Colon (tissue), 2 donors: Measurements from ENCODE around the gene ABCA3.

Source experiments
- FAIRE-seq: peaks from 2 replicates; lab custom pipeline; 2012; peaks lifted over from hg19 to GRCh38; lab: Jason Lieb, UNC
- donor health status: control.
- donor health status: control.

Gene ABCA3

DNA sequence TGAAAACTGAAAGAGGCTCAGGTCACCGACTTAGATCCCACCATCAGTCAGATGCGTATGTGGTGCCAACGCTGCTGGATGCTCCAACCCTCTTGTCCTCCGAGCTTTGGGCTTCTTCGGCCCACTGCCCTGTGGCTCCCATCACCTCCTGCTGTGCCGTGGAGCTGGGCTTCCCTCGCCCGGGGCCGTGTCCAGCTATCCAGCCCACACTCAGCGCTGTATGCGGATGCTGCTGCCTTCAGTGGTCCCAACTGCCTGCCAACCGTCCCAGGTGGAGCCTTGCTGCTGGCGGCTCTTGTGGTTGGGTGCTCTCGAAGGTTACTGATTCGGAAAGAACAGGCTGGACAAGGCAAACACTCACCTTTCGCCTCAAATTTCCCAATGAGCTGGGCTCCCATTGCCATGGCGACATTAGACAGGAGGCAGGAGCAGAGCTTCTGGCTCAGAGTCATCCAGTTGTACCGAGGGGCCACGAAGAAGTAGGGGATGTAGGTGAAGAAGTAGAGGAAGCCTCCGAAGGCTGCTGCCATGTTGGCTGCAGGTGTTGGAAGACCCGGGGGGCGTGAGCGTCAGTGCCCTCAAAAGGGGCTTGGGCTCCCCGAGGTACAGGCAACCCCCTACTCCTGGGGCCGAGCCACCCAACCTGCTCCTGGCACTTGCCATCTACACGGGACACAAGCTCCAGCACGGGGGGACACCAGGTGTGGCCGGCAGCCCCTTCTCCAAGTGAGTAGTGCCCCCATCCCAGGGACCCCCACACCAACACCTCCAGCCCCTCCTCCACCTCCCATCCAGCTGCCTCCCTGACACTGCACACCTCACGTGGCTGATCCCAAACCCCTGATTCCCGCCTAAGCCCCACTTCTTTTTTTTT lies 32.2 kb downstream of the ABCA3 start:
- no peak for FAIRE-seq

DNA sequence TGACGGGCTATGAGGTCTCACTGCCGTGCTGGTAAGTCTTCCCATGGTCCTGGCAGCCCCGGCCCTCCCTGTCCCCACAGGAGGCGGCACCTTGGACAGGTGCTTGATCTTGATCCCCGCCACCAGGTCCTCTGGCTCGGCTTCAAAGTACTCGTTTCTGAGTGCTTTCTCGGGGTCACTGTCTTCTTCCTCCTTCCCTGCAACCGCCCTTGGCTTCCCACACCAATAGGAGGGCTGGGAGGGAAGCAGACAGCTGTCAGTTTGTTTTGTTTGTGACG lies 40.7 kb downstream of the ABCA3 start:
- no peak for FAIRE-seq

DNA sequence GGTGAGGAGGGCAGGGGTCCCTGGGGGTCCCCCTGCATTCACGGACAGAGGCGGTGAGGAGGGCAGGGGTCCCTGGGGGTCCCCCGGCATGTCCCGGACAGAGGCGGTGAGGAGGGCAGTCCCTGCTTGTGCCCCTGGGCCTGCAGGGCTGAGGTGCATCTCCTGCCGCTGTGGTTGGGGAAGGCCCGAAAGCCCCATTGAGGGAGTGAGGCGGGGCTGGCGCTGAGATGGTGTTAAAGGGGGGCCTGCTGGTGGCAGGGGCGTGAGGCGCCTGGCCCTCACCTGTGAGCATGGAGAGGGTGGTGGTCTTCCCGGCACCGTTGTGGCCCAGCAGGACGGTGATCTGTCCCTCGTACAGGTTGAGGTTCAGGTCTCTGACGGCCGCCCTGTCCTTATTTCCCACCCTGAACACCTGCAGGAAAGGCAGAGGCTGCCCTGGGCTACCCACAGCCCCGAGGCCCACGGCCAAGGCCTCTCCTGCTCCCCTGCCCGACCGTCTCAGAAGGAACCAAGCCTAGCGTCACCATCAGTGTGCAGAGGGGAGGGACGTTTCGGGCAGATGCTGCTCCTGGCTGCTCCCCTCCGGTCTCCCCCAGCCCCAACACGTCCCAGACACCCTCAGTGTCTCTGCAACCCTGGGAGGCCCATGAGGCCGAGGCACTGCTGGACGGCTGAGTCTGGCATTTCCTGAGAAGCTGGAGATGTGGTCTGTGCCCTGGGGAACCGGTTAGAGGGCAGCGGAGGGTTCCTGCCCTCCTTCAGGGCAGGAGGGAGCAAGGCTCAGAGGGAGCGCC lies 41.2 kb downstream of the ABCA3 start:
- no peak for FAIRE-seq

DNA sequence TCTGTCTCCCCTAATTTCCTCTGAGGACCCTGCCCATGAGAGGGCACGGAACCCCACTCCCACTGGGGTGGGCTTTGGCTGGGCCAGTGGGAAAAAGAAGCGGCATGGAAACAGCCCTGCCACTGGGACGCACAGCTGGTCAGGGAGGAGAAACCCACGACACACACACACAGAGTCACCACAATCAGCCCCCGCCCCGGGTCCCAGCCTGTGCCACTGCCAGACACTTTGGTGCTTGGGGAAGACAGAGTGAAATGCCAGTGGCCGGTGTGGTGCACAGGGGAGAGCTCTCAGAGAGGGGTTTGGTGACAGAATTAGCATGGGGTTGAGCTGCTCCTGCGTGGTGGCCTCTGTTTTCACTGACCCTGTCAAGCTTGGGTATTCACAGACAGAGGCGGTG lies 41.9 kb downstream of the ABCA3 start:
- no peak for FAIRE-seq

DNA sequence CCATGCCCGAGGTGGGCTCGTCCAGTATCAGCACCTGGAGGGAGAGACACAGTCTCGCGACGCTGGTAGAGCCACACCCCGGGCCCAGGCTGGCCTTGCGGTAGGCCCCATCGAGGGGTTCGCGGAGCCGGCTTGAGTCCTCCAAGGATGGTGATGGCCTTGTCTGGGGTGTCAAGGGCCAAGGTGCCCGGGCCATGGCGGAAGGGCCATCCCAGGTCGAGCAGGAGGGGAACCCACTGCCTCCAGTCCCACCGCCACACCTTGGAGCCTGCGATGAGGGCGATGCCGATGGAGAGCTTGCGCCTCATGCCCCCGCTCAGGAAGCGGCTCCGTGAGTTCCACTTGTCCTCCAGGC lies 43.0 kb downstream of the ABCA3 start:
- FAIRE-seq, result no peak

DNA sequence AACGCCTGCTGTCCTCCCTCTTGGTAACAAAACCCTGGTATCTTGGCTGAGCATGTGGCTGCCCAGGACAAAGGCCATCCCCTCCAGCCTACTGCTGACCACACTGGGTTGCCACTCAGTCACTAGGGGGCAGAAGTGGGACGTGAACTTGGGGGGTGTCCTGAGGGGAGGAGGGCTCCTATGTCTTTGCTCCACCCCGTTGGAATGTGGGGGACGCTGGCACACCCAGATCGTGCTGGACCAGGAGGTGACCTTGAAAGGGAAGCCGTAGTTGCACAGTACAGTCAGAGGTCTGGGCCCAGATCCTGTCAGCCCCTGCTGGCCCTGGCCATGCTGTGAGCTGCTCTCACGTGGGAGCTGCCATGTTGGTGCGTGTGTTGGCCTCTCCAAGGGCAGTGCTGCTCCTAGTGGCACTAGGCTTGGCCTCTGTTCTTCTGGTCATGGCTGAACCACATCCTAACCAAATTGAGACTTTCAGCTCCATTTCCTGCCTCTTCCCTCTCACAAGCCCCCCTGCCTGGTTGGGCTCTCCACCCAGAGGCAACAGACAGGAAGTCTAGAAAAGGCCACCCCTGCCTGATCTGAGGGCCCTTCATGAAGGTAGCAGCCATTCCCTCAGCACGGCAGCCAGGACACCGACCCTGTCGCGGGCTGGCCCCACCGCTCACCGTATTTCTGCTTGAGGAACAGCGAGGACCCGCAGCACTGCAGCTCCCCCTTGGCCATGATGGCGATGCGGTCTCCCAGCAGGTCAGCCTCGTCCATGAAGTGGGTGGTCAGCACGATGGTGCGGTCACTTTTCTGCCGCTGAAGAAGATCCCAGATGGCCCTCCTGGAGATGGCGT lies 43.6 kb downstream of the ABCA3 start:
- no peak for FAIRE-seq

DNA sequence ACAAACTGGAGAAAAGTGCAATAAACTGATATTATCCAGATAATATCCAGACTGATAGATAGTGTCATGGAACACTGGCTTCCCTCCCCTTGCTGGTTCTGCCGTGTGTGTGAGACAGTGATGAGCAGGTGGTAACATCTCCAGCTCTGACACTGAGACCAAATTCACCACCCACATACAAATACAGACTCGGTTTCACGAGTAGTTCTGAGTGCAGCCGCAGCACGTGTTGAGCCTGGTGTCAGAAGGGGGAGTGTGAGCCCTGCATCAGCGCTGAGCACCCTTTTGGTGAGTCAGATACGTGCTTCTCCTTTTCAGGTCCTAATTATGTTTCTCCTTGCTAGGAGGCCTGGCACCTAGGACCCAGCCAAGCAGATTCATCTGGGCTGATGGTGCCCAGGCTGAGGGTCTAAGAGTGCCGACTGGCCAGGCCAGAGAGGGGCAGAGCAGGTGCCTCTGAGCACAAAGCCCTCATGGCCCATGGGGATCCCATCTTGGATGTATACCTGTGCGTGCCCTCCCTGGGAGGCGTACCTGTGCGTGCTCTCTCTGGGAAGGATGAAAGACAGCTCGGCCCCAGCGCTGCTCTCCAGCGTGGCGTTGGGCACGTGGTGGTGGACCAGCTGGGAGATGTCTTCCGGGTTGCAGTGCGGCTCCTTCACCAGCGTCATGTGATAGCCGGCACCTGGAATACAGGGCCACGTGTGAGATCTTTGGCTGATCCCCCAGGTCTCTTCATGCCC lies 45.3 kb downstream of the ABCA3 start:
- no peak for FAIRE-seq

DNA sequence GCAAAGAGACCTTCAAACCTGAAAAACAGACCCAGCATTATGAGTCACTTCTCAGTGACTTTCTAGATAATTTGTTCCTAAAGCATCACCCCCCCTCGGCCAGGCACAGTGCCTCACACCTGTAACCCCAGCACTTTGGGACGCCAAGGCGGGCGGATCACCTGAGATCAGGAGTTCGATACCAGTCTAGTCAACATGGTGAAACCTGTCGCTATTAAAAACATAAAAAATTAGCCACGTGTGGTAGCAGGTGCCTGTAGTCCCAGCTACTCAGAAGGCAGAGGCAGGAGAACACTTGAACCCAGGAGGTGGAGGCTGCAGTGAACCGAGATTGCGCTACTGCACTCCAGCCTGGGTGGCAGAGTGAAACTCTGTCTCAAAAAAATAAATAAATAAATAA lies 48.3 kb downstream of the ABCA3 start:
- no peak for FAIRE-seq

DNA sequence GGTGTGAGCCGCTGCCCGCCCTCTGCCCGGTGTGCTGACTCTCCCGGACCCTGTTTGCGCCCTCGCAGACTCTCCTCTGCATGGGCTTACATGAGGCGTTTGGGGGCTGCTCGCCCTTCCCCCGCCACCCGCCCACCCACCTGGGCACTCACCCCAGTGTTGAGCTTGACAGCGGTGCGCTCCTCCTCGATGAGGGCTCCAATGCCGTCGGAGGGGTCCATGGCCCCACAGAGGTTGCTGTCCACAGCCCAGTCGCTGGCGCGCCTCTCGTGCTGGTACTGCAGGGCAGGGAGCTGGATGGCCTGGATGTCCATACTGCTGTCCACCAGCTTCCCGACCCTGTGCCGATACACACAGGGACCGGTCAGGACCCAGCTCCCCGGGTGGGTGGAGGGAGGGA lies 51.2 kb downstream of the ABCA3 start:
- no peak for FAIRE-seq

DNA sequence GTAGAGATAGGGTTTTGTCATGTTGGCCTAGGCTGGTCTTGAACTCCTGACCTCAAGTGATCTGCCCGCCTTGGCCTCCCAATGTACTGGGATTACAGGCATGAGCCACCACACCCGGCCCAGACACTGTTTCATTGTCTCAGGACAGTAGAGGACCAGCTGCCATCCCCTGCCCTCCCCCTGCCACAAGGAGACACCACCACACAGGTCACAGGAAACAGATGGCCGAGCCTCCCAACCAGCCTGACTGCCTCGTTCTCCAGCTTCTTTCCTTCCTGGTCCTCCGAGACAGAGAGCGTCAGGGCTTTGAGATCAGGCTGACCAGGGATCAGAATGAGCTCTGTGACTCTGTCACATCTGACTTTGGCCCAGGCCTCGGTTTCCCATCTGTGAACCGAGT lies 51.8 kb downstream of the ABCA3 start:
- FAIRE-seq, result no peak

DNA sequence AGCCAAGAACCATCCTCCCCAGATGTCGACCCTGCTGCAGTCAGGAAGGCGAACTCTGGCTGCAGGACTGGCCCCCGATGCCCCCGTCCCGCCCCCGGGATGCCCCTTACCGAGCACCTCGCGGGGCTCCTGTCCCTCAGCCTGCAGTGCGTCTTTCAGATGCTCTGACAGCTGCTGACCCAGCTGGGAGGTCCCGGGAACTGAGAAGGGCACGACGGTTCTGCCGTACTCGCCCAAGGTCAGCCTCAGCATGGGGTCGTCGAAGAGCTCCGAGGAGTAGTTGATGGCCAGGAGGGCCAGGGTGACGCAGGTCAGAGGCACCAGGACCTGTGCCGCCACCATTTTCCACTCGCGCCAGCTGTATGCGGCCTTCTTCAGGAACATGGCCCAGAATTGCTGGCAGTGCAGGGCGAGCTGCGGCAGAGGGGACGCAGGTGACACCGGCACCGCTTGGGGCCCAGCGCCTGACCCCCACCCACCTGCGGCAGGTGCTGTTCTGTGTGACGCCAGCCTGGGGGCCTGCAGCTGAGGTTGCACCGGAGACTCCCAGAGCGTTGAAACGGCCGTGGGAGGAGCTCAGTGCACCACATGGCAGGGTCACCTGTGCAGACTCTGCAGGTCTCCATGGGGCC lies 52.5 kb downstream of the ABCA3 start:
- FAIRE-seq, result no peak

DNA sequence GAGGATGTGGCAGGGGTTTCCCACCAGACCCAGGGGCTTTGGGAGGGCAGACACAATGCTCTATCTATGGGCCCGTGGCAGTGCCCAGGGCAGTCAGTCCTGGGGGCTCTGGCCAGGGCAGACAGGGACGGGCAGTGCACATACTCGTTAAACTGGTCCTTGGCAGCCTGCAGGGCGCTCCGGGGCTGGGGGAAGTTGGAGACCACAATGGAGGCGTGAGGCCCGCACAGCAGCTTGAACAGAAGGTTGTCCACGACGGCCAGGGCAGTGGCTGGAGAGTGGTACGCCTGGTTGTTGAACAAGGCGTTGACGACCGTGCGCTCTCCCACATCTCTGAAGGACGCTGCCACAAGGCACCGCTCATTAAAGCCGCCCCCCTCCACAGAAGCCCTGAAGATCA lies 54.0 kb downstream of the ABCA3 start:
- no peak for FAIRE-seq

DNA sequence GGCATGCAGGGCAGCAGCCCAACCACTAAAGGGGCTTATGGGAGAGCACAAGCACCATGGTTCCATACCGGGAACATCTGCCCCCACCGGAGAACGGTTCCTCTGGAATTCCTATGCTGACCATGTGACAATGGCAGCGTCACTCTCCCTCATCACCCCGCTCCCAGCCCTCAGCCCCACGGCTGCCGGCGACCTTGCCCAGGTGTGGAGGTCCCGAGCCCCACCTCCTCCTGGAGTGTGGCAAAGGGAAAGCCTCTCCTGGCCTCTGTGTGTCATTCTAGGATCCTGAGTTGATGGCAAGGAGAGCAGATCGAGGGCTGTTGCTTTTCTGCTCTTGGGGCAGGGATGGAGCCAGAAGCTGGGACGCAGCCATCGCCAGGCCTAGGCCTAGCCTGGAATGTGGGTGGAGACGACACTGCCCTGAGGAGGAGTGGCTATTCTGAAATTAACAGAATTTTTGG lies 54.8 kb downstream of the ABCA3 start:
- no peak for FAIRE-seq

DNA sequence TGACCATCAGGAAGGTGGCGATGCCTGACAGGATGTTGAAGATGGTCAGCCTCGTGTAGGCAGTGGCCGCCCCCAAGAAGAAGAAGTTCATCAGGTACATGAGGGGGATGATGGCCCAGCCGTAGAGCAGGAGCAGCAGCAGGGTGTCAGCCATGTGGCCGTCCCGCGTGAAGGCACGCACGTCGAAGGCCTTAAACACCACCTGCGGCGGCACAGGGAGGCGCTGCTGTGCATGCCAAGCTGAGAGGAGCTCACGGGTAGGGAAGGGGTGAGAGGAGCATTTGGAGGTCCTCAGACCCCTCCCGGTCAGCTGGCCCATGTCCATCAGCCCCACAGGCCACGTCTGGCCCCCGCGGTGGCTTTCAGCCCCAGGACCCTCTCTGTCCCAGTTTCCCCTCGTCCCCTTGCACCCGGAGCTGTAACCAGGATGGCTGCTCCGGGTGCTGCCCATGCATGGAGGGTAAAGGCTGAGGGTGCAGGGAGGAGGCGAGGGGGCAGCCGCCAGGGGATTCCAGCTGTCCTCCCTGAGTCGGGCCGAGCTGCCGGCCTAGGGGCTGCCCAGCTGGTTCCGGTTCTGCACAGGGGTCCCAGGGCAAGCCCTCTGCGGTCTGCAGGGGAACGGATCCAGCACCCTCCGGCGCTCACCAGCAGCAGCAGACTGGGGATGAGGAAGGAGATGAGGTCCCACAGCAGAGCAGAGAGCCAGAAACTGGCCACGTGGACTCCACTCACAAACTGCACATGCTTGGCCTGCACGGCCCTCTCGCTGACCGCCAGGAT lies 55.5 kb downstream of the ABCA3 start:
- no peak for FAIRE-seq

DNA sequence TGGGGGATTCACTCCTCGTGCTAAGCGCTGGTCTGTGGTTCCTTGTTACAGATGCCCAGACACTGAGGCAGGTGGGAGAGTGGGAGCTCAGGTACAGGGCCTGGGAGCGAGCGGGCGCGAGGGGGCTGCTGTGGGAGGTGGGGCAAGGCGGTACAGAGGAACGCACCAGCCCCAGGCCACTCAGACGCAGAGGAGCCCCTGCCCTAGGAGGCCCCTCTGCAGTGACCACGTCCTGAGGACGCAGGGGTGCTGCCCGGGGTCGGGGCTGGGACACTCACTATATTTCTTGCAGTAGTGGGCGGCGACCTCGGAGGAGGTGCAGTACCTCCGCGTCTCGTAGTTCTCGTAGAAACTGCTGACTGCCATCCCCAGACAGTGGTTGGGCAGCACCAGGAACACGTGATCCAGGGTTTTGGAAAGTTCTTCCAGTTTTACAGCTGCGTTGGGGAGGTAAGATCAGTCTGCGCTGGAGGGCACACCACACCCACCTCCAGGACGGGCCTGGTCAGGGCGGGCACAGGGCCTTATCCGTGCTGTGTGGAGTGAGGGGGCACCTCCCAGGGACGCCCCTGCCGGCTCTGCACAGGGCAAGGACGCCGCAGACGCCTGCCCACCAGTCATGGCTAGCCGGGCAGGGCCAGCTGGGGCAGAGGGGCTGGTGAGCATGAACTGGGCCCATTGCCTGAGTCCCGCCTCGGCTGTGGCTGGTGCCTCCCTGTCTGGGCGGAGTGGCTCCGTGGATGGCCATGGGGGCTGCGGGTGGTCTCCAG lies 56.3 kb downstream of the ABCA3 start:
- FAIRE-seq, result no peak

DNA sequence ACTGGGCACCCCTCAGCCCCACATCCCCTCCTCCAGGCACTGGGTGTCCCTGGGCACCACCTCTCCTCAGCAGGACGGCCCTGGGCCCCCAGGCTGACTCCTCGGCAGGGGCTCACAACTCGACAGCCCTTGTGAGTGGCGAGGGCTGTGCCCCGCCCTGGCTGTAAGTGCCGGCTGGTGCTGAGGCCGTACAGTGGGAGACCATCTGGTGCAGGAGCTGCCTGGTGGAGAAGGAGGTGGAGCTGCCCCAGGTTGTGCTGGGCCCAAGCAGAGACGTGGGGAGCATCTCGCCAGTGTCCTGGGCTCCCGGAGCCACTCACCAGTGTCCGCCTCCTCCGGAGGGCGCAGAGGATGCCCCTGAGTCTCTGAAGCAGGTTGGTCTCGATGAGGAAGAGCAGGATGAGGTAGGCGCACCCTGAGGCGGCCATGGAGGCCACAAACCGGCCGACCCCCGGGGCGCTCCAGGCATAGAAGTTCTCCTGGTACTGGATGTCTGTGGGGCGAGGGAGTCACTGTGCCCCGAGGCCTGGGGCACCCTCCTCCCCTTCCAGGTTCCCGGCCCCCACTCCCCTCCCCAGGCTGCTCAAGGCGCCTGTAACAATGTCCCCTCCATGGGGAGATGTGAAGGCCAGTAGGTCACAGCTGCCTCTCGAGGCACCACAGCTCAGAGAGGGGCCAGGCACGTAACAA lies 57.5 kb downstream of the ABCA3 start:
- no peak for FAIRE-seq

DNA sequence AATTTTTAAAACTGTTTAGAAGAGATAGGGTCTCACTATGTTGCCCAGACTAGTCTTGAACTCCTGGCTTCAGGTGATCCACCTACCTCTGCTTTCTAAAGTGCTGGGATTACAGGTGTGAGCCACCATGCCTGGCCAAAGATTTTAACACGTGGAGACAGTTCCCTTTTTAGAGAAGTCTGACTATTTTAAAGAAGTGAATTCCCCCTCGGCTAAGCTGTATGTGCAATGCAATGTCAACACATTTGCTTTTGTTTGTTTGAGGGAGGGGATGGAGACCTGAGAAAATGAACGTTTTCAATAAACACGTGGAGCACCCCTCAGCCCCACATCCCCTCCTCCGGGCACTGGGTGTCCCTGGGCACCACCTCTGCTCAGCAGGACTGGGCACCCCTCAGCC lies 58.3 kb downstream of the ABCA3 start:
- no peak for FAIRE-seq

DNA sequence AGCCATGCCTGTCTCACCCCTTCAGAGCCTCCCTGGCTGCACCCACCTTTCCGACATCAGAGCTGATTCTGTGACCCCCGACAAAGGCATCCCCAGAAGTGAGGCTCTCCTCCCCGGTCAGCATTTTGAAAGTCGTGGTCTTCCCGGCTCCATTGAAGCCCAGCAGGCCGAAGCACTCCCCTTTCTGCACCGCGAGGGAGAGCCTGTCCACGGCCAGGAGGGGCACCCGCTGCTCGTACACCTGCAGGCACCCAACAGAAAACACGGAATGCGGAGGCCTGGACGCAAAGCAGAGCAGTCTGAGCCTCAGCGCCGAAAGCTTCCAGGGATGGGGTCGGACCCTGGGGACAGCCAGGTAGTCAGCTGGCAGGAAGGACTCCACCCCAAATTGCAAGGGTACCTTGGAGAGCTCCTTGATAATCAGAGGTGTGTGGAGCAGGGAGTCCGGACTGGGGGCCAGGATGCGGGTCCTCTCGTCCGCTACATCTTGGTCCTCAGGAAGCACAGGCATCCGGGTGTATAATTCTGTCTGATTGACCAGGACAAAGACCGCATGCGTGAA lies 59.5 kb downstream of the ABCA3 start:
- no peak for FAIRE-seq

DNA sequence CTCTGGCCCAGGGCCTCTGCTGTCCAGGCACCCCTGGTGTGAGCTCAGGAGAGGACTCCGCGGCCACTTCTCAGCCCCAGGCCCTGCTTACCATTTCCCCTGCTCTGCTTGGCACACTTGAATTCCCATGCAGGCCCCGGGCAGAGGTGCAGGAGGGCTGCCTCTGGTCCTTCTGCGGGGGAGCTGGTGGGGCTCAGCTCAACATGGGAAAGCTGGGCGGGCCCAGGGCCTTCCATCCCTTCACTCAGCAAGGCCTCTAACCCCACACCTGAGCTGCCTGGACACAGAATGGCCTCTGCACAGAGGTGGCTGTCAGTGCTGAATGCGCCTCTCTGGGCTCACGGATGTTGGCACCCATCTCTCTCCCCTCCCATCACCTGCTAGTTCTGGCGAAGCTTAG lies 60.1 kb downstream of the ABCA3 start:
- no peak for FAIRE-seq
